Fibroblast of villous mesenchyme (primary cell): ENCODE measurements around the gene TKTL1. TPM values are rescaled to one million over a fixed set of nuclear protein-coding genes. Genes with fewer than 3 reads are reported as not detected.

ENCODE experiments used
- DNase-seq: peaks from one replicate; pipeline ENCODE4 v3.0.0-alpha.2; 2010; ENCODE audit warnings: low read depth
- H3K4me3 ChIP-seq: 2 replicates; pipeline ENCODE4 v1.5.1; 2011; ENCODE audit warnings: low read depth, mild to moderate bottlenecking, low read length
- total RNA-seq: library from RNA; depleted of rRNA; stranded (reverse); fragments of >200 nt; gene quantifications from 2 replicates; pipeline ENCODE4 v1.2.3, GENCODE V29; 2012
- TF ChIP-seq, protein P1 (sequence below): IDR thresholded peaks from 2 replicates; pipeline ENCODE4 v1.5.1; 2012; ENCODE audit warnings: low read depth, mild to moderate bottlenecking, low read length; ENCODE audit not compliant: insufficient read depth

TKTL1 gene
- total RNA-seq, 1 donor, result not detected

DNA sequence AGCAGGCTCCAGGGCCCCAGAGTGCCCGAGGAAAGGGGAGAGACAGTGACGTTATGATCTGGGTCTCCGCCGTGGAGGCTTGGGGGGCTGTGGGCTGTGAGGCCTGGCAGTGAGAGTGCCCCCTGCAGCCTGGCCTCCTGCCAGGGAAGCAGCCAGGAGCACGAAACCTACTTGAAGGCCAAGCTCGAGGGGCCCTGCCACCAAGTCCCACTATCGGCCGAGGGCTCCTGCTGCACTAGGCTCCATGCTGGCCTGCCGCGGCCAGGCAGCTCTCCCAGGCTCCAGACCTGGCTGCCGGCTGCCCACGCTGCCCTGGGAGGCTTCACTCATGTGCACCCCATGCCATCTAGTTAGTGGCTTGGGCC lies 60.2 kb downstream of the TKTL1 start:
- DNase-seq, result no peak
- H3K4me3 ChIP-seq, result no peak overlapping the region
- TF ChIP-seq, protein P1, sequence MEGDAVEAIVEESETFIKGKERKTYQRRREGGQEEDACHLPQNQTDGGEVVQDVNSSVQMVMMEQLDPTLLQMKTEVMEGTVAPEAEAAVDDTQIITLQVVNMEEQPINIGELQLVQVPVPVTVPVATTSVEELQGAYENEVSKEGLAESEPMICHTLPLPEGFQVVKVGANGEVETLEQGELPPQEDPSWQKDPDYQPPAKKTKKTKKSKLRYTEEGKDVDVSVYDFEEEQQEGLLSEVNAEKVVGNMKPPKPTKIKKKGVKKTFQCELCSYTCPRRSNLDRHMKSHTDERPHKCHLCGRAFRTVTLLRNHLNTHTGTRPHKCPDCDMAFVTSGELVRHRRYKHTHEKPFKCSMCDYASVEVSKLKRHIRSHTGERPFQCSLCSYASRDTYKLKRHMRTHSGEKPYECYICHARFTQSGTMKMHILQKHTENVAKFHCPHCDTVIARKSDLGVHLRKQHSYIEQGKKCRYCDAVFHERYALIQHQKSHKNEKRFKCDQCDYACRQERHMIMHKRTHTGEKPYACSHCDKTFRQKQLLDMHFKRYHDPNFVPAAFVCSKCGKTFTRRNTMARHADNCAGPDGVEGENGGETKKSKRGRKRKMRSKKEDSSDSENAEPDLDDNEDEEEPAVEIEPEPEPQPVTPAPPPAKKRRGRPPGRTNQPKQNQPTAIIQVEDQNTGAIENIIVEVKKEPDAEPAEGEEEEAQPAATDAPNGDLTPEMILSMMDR, result no peak

DNA sequence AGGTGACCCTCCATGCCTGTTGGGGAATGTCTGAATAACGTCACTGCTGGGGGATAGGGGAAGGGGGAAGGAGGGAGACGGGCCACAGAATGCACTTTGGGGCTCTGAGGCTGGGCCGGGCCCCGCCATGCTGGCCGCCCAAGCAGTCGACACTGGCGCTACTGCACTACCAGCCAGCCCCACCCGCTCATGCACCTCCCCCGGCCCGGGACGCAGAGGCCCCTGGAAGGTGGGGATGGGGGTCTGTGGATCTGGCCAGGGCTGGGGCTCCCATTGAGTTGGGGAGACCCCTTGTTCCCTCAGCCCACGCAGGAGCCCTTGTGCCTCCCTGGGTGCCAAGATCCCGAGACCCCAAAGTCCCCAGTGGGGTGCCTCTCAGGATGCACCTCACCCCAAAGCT lies 61.0 kb downstream of the TKTL1 start:
- TF ChIP-seq, protein P1, result no peak
- no peak overlapping the region for H3K4me3 ChIP-seq
- DNase-seq, result no peak

DNA sequence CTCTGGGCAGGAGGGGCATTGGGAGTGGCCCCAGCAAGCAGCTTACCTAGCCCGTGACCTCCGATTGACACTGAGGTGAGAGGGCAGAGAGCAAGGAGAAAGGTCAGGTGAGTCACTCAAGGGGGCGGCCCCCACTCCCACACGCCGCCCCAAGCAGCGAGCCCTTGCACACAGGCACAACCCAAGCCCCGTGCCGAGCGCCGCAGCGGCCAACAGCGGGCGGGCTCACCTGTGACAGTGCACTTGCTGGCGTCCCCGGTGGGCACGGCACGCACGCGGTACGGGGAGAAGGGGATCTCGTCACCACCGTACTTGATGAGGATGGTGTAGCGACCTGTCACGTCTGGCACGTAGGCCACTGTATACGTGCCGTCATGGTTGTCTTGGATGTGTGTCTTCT lies 61.6 kb downstream of the TKTL1 start:
- no peak overlapping the region for H3K4me3 ChIP-seq
- TF ChIP-seq, protein P1, result no peak
- DNase-seq, result no peak

DNA sequence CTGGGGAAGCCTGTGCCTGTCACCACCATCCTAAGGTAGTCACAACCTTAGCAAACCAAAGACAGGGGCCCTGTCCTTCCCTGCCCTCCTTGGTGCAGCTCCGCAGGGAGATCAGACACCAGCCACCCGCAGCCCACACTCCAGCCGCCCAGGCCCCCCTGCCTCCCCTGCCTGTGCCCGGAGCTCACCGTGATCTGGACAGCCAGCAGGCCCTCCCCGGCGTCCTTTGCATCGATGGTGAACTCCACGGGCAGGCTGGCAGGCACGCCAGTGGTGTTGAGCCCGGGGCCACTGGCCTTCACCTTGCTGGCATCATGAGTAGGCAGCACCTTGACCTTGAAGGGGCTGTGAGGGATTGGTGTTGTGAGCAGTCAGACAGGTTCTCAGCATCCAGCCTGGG lies 62.4 kb downstream of the TKTL1 start:
- no peak overlapping the region for H3K4me3 ChIP-seq
- TF ChIP-seq, protein P1, result no peak
- no peak for DNase-seq

- TF ChIP-seq, protein P1, result no peak
- no peak overlapping the region for H3K4me3 ChIP-seq
- DNase-seq, result no peak
Measured at GRCh38 chrX:154358829-154359228, 63.2 kb downstream of the TKTL1 start.

DNA sequence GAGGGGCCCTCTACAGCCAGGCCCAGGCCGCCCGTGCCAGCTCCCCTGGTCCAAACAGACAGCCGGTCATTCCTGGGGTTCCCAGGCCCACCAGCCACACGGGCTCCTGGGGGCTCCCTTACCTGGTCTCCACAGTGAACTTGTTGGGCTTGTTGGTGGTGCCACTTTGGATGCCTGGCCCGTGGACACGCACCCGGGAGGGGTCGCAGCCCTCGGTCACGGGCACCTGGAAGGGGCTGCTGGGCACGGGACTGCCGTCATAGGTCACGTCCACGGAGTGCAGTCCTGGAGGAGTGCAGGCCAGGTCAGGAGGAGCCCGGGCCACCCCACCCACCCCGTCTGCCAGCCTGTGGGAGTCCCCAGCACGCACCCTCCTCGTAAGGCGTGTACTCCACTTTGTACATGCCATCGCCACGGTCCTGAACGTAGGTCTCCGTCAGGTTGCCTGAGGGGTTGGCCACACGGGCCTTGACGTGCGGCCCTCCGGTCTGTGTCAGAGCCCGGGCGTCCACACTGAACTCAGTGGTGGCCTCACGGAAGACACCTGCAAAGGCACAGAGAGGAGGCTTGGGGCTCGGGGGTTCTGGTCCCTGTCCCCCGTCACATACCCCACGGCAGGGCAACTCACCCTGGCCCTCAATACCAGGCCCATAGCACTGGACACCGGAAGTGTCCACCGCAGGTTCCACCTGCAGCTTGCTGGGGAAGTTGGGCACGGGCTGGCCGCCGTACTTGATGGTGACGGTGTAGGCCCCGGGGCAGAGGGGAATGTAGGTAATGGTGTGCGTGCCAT lies 64.0 kb downstream of the TKTL1 start:
- no peak overlapping the region for H3K4me3 ChIP-seq
- TF ChIP-seq, protein P1, result no peak
- no peak for DNase-seq

DNA sequence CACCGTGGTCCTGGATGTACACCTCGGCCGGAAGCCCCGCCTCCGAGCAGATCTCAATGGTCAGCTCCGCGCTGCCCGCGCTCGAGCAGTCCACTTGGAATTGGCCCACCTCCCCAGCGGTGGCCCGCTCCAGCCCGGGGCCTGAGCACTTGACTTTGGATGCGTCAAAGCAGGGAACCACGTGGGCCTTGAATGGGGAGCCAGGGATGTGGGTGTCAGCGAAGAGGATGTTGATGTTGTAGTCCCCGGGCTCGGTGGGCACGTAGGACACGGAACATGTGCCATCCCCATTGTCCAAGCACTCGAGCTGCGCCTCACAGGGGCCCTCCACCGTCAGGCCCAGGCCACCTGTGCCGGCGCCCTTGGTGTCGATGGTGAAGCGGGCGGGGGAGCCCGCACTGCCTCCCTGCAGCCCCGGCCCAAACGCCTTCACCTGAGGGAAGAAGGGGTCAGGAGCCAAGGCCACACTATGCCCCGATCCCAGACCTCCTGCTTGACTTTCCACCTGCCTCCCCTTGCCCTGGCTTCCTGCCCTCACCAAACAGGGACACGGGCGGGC lies 64.6 kb downstream of the TKTL1 start:
- no peak overlapping the region for H3K4me3 ChIP-seq
- TF ChIP-seq, protein P1, result no peak
- DNase-seq, result no peak
